Effector CD8-positive, alpha-beta T cell (primary cell): ENCODE measurements around the gene TMEM161A.

Experiments
- DNase-seq: peaks from one replicate; lab custom pipeline; 2025; lab: John Stamatoyannopoulos, UW

The TMEM161A gene

GRCh38 chr19:19098084-19098702 is 40.1 kb downstream of the TMEM161A start:
- DNase-seq: no peak

- DNase-seq: no peak
Measured at GRCh38 chr19:19096641-19097627, 41.3 kb downstream of the TMEM161A start.

GRCh38 chr19:19095691-19096090 is 42.6 kb downstream of the TMEM161A start:
- DNase-seq: no peak

- no peak for DNase-seq
Measured at GRCh38 chr19:19094513-19094912, 43.8 kb downstream of the TMEM161A start.

- no peak for DNase-seq
Measured at GRCh38 chr19:19087676-19088075, 50.6 kb downstream of the TMEM161A start.

- DNase-seq: no peak
Measured at GRCh38 chr19:19083413-19084178, 54.7 kb downstream of the TMEM161A start.

- DNase-seq: no peak
Measured at GRCh38 chr19:19081642-19082151, 56.6 kb downstream of the TMEM161A start.

GRCh38 chr19:19079571-19079970 is 58.7 kb downstream of the TMEM161A start:
- no peak for DNase-seq

- DNase-seq: no peak
Measured at GRCh38 chr19:19078801-19079200, 59.5 kb downstream of the TMEM161A start.

GRCh38 chr19:19077103-19077502 is 61.2 kb downstream of the TMEM161A start:
- no peak for DNase-seq

- DNase-seq: no peak
Measured at GRCh38 chr19:19076476-19076875, 61.8 kb downstream of the TMEM161A start.

- DNase-seq: no peak
Measured at GRCh38 chr19:19075126-19075525, 63.2 kb downstream of the TMEM161A start.

GRCh38 chr19:19074196-19074882 is 63.9 kb downstream of the TMEM161A start:
- no peak for DNase-seq

- no peak for DNase-seq
Measured at GRCh38 chr19:19071897-19072296, 66.4 kb downstream of the TMEM161A start.
